IMR-90 (cell line): ENCODE measurements around the gene EFNA5.

ENCODE experiments used
- CTCF ChIP-seq: conservative IDR thresholded peaks from 2 replicates; pipeline ENCODE4 v1.5.1; 2012; ENCODE audit warnings: mild to moderate bottlenecking, low read depth, low read length, improper control_type of control experiment
- RAD21 ChIP-seq: IDR thresholded peaks from 2 replicates; pipeline ENCODE4 v1.6.1; 2012; ENCODE audit warnings: low read length, improper control_type of control experiment

GRCh38 chr5:107437154-107437553 is 233.6 kb downstream of the EFNA5 start:
- TF ChIP-seq CTCF = no peak
- TF ChIP-seq RAD21 = no peak
